NK-92 treated with Interleukin-12 subunit alpha and Interleukin-12 subunit beta, amount 100 ng/mL, for 24 hours (cell line): ENCODE measurements around the gene CPLX1.

Experiments used
- DNase-seq: peaks from one replicate; lab custom pipeline; 2025; lab: John Stamatoyannopoulos, UW

CPLX1 gene

DNA sequence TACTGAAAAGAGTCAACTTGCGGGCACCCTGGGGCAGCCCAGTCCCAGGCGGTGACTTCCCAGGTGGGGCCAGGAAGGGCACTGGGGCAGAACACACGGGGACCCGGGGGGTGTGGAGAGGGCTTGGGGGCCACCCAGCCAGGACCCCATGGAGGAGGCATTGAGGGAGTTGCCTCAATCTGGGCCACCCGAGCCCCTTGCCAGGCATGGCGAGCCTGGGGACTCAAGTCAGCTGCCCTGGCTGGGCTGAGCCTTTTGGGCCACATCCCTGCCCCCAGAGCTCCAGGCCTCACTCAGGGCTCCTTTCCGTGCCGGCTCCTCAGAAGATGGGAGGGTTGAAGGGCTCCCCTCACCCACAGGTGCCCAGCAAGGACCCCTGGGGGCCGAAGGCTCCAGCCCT, 6.6 kb upstream of the CPLX1 start:
- no peak for DNase-seq

DNA sequence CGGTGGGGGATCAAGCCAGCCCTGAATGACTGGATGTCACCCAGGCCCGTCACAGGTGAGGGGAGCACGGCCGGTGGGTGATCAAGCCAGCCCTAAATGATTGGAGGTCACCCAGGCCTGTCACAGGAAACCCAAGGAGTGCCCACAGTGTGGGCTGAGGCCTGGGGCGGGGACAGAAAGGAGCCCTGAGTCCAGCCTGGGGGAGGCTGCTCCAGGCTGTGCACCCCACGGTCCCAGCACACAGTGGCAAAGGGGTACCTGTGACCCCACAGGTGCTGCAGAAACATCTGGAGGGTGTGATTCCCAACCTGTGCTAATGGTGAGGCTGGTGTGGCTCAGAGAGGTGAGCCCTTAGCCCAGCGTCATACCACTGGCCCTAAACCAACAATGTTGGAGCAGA, 6.2 kb upstream of the CPLX1 start:
- DNase-seq: no peak

GRCh38 chr4:831483-831805, 5.5 kb upstream of the CPLX1 start:
- DNase-seq: no peak

- no peak for DNase-seq
Observed at GRCh38 chr4:830601-831482, 4.9 kb upstream of the CPLX1 start.

GRCh38 chr4:829761-830600, 4.1 kb upstream of the CPLX1 start:
- DNase-seq: no peak

DNA sequence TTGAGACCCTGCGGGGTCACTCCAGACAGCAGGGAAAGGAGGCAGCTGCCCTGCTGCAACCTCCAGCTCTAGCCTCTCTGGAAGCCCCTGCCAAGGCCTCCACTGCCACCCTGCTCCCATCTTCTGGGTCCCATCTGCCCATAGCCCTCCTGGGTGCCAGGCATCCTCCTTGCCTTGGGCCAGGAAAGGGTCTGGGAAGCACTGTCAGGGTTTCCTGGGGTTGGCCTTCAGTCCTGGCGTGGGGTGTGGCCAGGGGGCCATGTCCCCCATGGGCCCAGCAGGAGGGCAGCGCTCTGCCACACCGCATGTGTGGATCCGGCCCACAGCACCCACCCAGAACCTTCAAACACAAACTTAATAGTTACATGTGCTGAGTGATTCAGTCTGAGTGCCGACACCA, 3.4 kb upstream of the CPLX1 start:
- no peak for DNase-seq

DNA sequence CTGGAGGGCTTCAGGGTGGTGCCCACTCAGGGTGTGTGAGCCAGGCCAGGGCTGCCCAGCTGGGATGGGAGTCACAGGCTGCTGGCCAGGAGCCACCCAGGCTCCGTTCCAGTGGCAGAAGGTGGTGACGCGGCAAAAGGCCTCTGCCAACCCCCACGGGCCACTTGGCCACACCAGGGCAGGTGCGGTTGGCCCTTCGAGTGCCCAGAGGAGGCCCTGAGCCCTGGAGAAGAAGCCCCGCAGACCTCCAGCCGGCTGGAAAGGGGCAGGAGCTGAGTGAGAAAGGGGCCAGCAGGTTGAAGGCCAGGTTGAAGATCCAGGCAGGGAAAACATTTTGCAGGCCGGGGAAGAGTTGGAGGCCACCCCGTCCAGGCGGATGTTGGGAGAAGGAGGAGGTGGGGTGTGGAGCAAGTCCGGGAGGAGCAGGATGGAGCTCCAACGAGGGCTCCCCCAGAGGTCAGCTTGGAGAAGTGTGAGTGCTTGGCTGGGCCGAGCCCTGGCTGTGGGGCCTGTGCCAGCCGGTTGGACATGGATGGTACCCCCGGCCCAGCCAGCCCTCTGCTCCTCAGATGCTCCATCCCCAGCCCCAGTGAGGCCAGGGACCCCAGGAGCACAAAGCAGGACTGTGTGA, 2.8 kb upstream of the CPLX1 start:
- DNase-seq: no peak

DNA sequence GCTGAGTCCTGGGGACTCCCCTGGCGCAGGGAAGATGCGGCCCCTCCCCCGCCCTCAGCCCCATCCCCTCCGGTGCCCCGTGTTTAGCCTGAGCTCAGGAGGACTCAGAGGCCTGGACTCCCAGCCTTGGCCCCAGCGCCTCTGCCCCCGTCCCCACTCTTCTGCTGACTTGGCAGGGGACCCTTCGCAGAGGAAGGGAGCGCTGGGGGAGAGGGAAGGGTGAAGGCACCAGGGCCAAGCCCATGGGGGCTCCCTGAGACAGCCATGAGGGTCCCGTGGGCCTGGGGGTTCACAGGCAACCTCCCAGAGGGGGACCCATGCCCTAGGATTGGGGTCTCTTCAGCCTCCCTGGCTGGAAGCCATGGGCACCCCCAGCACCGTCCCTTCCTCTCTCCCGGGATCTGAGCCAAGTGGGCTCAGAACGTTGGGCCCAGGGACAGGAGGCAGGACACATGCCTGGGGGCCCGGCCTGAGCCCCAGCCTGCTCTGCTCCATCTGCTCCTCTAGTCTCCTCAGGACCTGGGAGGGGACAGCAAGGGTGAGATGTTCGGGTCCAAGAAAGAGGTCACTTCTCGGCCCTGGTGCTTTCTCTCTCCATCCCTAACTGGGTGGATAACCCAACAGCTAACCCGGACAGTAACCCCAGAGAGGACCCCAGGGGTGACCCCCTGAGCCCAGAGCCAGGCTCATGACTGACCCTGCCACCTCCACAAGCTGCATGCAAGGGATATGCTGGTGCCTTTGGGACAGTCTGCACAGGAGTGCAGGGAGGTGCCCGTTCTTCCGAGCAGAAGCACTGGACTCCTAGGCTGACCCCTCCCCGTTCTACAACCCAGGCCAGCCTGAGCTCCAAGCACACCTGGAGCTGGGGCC, 1.5 kb upstream of the CPLX1 start:
- no peak for DNase-seq

DNA sequence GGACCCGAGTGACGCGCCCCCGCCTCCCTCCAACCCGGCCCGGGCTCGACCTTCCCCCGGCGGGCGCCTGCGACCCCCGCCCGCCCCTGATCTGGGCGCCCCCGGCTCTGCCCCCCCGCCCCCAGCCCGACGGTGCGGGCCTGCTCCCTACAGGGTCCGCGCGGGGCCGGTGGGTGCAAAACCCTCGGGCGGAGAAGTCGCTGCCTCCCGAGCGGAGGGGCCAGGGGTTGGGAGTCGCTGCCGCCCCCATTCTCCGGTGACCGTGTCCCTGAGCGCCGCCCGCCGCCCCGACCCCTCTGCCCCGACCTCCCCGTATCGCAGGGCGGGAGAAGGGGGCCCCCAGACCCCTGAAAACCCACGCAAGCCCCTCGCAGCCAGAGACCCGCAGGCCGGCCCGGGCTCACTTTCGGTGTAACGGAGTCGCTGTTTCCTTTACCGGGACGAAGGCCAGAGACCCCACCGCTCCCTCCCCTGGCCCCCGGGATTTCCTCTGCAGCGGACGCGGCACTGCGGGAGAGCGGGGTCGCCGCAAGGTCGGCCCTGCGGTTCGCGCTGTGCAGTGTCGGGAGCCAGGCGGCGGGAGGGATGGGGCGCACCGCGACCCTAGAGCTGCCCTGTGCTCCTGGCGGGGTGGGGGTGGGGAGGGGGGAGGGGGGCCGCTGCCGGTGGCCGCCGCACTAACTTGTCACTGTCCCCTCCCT, 729 bp upstream of the CPLX1 start:
- DNase-seq: no peak

DNA sequence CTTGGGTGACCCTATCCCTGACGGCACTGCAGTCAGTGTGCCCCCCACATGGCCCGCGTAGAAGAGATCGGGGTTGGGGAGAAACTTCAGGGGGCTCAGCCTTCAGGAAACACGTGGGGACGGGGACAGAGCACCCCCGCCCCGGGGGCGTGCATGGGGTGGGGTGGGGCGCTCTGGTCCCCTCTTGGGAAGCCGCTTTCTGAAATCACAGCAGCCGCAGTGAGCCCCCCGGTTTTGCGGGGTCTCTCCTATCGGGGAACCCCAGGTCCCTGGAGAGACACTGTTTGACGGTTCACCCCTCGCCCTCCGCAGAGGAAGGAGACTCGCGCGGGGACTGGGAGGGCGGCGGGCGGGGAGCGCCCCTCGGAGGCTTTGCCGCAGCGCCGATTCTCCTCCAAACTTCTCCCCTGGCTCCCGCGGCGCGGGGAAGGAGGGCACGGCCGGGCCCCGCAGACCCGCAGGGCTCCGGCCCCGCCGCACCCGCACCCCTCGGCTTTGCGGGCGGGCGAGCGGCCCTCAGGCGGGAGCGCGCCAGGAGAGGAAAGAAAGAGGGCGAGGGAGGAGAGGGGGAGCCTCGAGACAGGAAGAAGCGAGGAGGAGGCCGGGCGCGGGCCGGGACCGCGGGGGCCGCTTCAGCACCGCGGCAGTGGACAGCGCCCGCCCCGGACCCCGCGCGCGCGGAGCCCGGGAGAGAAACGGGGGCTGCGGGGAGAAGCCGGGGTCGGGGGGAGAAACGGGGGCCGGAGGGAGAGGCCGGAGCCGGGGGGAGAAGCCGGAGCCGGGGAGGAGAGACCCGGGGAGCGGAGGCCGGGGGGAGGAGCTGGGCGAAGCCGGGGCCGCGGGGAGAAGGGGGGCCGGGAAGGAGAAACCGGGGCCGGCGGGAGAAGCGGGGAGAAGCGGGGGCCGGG, 612 bp downstream of the CPLX1 start:
- no peak for DNase-seq

DNA sequence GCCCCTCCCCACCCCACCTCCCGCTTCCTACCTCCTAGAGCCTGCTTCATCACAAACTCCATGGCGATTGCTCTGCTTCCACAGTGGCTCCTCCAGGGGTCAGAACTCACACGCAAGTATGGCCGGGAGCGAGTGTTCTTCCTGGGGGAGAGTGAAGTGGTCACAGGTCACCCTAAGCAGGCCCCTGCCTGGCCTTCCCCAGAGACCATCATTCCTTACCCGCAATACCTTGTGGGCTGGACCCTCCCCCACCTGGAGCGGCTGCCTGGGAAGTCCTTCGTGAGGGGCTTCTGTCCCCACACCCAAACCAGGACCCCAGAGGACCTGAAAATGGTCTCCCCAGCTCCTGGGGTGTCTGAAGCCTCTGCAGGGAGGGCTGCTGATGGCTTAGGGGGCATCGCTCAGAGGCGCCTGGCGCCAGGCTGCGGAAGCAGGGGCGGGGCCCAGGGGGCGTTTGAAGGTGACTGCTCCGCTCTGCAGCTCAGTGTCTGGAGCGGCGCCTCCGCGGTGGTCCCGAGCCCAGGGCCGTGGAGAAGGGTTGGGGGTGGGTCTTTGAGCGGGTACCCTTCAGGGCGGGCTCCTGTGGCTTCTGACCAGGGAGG, 1.4 kb downstream of the CPLX1 start:
- DNase-seq: no peak

- DNase-seq: no peak
Observed at GRCh38 chr4:823761-824460, 2.0 kb downstream of the CPLX1 start.

GRCh38 chr4:823176-823760, 2.7 kb downstream of the CPLX1 start:
- no peak for DNase-seq

- no peak for DNase-seq
Observed at GRCh38 chr4:822361-823175, 3.4 kb downstream of the CPLX1 start.

- DNase-seq: no peak
Observed at GRCh38 chr4:821631-822030, 4.3 kb downstream of the CPLX1 start.

DNA sequence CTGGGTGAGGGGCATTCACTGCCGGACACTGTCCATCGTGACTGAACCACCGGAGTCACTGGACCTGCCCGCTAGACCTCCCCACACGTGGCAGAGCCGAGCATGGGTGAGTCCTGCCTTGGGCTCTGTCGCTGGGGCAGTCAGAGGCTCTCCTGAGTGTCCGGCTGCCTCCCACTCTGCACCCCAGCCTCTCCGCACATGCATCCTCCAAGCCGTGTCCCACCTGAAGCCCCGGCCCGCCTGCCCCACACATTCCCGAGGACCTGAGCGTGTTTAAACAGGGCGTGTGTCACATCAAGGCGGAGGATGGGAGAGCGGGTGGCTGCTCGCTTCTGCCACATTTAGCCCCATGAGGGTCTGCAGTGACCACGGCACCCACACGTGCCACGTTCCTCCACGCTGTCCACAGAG, 4.7 kb downstream of the CPLX1 start:
- no peak for DNase-seq

- no peak for DNase-seq
Observed at GRCh38 chr4:820230-821172, 5.4 kb downstream of the CPLX1 start.
